ENCODE results near the gene LCE1D.

LCE1D gene

DNA sequence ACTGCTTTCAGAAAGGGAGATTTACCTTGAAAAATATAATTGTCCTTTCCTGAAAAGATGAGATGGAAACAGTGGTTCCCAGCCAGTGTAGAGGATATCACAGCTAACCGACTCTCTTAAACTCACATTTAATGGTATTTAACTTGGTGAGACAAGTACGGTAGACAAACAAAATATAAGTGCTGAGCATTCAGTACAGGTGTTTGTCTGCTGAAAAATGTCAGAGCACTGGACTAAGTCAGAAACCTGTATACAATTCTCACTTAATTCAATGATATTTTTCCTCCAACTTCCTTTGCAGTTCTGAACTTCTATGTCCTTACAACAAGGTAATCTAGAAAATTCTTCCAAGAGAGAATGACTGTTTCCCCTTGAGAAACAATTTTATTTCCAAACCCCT lies 15.2 kb downstream of the LCE1D start, which contains the start of gene LCE1B:
TSS of gene LCE1B (plus strand) at position 301 of the 400 bp plus-strand sequence. CDS start 476 bp downstream, outside the sequence.
- DNase-seq (ENCODE audit: low read depth in 3 of 3): no peak

DNA sequence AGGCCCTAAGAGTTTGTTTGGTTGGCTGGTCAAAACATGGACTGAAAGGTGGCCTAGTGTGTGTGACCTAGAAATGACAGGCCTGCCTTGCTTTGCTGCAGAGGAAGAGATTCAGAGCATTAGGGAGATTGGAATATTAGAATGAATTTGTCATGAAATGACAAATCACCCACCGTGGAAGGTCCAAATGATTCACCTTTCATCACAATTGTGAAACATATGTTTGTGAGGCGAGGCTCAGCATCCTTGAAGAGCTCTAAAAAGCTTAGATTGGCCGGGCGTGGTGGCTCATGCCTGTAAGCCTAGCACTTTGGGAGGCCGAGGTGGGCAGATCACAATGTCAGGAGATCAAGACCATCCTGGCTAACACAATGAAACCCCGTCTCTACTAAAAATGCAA lies 20.8 kb downstream of the LCE1D start:
- no peak for DNase-seq (ENCODE audit: low read depth in 3 of 3)

DNA sequence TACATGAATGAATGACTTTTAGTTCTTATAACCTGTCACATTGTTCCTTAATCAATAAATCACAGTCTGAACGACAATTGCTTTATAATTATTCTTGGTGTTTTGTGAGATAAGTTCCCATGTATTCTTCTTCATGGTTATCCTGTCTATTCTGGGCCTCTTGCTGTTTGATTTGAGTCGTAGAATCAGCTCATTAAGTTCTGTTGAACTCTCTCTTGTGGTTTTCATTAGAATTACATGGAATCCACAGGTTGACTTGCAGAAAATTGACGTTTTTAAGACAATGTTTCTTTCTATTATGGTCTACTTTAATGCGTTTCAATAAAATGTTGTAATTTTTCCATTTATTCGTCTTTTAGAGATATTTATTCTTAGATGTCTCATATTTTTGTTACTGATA lies 26.8 kb downstream of the LCE1D start:
- no peak for DNase-seq (ENCODE audit: low read depth in 3 of 3)

DNA sequence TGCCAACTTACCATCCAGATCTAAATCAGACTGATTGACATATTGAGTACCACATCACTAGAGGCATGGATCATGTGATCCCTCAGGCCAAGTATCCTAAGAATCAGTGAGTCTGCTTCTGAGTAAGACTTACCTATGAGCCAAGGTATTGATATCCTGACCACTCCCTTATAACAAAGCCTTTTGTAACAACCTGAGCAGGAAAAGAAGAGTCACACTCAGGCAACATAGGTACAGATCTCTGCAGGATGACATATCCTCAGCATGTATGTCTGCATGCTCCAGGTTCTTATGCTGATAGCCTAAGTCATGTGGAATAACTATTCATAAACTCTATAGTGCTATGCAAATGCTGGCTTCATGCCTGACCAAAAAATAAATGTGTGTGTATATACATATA lies 28.4 kb downstream of the LCE1D start:
- DNase-seq (ENCODE audit: low read depth in 3 of 3): no peak

DNA sequence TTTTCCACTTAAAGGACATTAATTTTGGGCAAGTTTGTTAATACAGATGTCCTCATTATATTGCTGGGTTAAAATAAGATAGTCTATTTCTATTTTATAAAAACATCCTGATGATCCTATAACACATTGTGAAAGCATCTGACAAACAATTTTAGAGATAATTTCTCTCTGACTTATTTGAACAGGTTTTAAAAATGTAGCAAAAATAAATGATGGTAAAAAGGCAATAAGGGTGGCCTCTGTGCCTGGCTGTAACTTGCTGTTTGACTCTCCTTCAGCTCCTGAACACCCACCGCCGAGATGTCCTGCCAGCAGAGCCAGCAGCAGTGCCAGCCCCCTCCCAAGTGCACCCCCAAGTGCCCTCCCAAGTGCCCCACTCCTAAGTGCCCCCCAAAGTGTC lies 30.7 kb downstream of the LCE1D start, which contains the start of gene LCE1A:
TSS of gene LCE1A (plus strand) at position 301 of the 400 bp plus-strand sequence. CDS start at position 301, 0 bp downstream.
- no peak for DNase-seq (ENCODE audit: low read depth in 3 of 3)

DNA sequence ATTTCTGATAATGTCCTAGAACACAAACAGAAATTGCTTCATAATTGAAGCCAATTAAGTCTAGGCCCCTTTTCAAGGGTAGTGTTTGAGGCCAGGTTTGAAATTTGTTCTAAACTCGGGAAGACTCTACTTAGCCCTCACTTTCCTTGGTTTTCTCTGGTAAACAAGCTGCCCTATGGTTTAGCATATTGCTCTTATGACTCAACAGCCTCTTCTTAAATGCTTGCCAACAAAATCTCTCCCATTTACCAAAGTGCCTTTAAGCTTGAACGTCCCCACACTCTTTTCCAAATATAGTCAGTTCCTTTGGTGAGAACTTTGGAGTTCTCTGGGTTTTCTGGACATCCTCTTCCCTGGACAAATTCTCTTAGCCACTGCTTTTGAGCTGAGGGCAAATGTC lies 40.3 kb downstream of the LCE1D start:
- no peak for DNase-seq (ENCODE audit: low read depth in 3 of 3)

DNA sequence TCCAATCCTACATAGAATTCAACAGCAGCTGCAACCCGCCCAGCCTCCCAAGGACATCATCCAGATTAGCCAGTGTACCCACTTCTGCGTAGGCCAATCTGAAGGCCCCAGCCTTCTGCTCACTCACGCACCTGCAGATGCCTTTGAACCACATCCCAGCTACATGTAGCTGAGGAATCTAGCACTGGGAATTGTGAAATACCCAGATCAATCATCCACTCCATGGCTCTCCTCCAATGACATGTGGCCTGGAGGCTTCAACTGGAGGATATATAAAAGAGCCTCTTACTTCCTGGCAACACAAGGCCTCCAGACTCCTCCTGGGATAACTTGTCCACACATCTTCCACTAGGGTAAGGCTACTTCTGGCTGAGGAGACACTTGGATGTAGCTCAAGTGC lies 46.0 kb downstream of the LCE1D start, which contains the start of gene LCE6A:
TSS of gene LCE6A (plus strand) at position 301 of the 400 bp plus-strand sequence. CDS start 665 bp downstream, outside the sequence.
- DNase-seq (ENCODE audit: low read depth in 3 of 3): no peak
